Measurements from ENCODE around the gene TMEM87B.

Gene TMEM87B

DNA sequence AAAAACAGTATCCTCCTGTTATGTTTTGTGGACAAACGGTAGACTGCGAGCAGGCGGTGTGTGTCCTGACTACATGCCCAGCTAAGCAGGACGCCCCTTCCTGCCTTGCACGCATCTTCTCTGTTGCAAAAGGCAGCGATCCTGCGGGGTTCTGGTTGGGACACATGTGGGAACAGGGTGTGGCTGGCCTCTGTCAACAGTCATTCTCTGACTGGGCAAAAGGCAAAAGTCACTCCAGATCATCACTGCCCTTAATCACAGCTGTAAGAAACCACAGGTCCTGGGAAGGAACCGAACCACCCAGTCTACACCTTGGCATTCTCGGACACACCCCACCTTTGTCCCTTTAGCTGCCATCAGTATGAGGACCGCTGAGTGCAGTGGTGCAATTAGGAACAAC, 44.3 kb upstream of the TMEM87B start:
- Histone ChIP-seq H3K4me3 (replicated peaks; ENCODE audit: low read depth, low read length) (no peak overlapping the region), H3K27me3 (replicated peaks; ENCODE audit: control insufficient read depth, insufficient read depth, low read length) (no peaks in the 10 kb centered on the region), H3K36me3 (ENCODE audit: control insufficient read depth, insufficient read depth, low read length) (no peaks in the 10 kb centered on the region)
- DNase-seq (ENCODE audit: extremely low read depth, insufficient read length), result no peak
- TF ChIP-seq, protein P1, sequence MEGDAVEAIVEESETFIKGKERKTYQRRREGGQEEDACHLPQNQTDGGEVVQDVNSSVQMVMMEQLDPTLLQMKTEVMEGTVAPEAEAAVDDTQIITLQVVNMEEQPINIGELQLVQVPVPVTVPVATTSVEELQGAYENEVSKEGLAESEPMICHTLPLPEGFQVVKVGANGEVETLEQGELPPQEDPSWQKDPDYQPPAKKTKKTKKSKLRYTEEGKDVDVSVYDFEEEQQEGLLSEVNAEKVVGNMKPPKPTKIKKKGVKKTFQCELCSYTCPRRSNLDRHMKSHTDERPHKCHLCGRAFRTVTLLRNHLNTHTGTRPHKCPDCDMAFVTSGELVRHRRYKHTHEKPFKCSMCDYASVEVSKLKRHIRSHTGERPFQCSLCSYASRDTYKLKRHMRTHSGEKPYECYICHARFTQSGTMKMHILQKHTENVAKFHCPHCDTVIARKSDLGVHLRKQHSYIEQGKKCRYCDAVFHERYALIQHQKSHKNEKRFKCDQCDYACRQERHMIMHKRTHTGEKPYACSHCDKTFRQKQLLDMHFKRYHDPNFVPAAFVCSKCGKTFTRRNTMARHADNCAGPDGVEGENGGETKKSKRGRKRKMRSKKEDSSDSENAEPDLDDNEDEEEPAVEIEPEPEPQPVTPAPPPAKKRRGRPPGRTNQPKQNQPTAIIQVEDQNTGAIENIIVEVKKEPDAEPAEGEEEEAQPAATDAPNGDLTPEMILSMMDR (IDR thresholded peaks at IDR 0.05; ENCODE audit: insufficient read depth, low read length, poor library complexity, severe bottlenecking), result no peak

DNA sequence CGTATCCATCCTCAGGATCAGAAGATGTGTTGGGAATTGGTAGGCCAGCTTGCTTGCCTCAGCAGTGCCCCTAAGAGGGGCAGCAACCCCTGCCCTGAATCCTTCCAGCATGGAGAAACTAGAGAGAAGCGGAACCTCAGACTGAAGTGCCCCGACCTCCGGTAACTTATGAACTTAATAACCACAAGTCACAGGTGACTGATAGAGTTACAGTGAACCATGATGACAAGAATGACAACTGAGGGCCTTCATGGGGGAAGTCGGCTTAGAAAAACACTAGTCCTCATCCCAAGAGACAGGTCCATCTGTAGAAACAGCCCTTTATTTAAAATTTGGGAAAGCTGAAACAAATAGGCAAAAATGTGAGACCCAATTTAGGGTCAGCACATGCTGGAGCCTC, 42.5 kb upstream of the TMEM87B start:
- TF ChIP-seq, protein P1 (IDR thresholded peaks at IDR 0.05; ENCODE audit: insufficient read depth, low read length, poor library complexity, severe bottlenecking), result no peak
- no peak overlapping the region for H3K4me3 ChIP-seq (replicated peaks; ENCODE audit: low read depth, low read length)
- H3K27me3 ChIP-seq (replicated peaks; ENCODE audit: control insufficient read depth, insufficient read depth, low read length), result no peaks in the 10 kb centered on the region
- H3K36me3 ChIP-seq (ENCODE audit: control insufficient read depth, insufficient read depth, low read length), result no peaks in the 10 kb centered on the region
- no peak for DNase-seq (ENCODE audit: extremely low read depth, insufficient read length)

- Histone ChIP-seq H3K4me3 (replicated peaks; ENCODE audit: low read depth, low read length) (no peak overlapping the region), H3K27me3 (replicated peaks; ENCODE audit: control insufficient read depth, insufficient read depth, low read length) (no peaks in the 10 kb centered on the region), H3K36me3 (ENCODE audit: control insufficient read depth, insufficient read depth, low read length) (no peaks in the 10 kb centered on the region)
- TF ChIP-seq, protein P1 (IDR thresholded peaks at IDR 0.05; ENCODE audit: insufficient read depth, low read length, poor library complexity, severe bottlenecking), result no peak
- no peak for DNase-seq (ENCODE audit: extremely low read depth, insufficient read length)
Observed at GRCh38 chr2:112018846-112019245, 36.2 kb upstream of the TMEM87B start.

DNA sequence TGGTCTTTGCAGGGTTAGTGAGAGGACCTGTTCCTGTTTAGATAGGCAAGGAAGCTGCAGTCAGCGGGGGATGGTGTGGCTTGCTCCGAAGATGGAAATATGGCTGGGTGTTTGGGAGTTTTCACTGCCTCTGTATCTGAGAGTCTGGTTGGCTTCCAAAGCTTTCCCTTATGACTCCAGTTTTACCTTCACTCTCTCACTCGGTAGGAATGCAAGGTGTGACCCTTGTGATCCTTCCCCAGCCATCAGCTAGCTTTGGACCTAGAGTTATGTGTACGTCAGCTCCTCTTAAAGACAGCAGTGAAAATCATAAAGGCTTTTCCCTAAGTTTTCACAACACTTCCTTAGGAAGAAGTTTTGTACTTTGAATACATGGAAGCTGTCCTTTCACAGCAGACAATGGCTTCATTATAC, 35.5 kb upstream of the TMEM87B start:
- TF ChIP-seq, protein P1 (IDR thresholded peaks at IDR 0.05; ENCODE audit: insufficient read depth, low read length, poor library complexity, severe bottlenecking), result no peak
- Histone ChIP-seq H3K27me3 (replicated peaks; ENCODE audit: control insufficient read depth, insufficient read depth, low read length) (no peaks in the 10 kb centered on the region), H3K4me3 (replicated peaks; ENCODE audit: low read depth, low read length) (no peak overlapping the region), H3K36me3 (ENCODE audit: control insufficient read depth, insufficient read depth, low read length) (no peaks in the 10 kb centered on the region)
- no peak for DNase-seq (ENCODE audit: extremely low read depth, insufficient read length)

DNA sequence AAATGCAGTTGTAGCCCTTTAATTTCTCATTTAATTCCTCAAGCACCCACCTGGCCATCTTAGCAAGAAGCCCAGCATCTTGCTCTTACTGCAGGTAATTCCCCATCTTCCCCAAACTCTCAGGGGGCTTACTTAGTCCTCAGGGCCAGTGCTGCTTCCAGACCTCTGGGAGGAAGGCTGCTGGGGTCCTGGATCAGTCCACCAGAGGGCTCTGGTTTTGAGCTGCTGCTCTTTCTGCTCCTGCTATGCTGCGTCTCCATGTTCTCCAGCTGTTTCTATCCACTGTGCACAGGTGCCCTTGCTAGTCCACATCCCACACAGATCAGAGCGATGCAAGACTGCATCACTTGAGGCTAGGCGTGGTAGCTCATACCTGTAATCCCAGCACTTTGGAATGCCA, 34.5 kb upstream of the TMEM87B start:
- no peaks in the 10 kb centered on the region for H3K36me3 ChIP-seq (ENCODE audit: control insufficient read depth, insufficient read depth, low read length)
- no peak overlapping the region for H3K4me3 ChIP-seq (replicated peaks; ENCODE audit: low read depth, low read length)
- TF ChIP-seq, protein P1 (IDR thresholded peaks at IDR 0.05; ENCODE audit: insufficient read depth, low read length, poor library complexity, severe bottlenecking), result peak; percentile 14
- no peak for DNase-seq (ENCODE audit: extremely low read depth, insufficient read length)
- H3K27me3 ChIP-seq (replicated peaks; ENCODE audit: control insufficient read depth, insufficient read depth, low read length), result no peaks in the 10 kb centered on the region

GRCh38 chr2:112021290-112021689, 33.8 kb upstream of the TMEM87B start:
- TF ChIP-seq, protein P1 (IDR thresholded peaks at IDR 0.05; ENCODE audit: insufficient read depth, low read length, poor library complexity, severe bottlenecking), result no peak

More at GRCh38 chr2:112021290-112021689, 33.8 kb upstream of the TMEM87B start:
- no peak for DNase-seq (ENCODE audit: extremely low read depth, insufficient read length)
- H3K36me3 ChIP-seq (ENCODE audit: control insufficient read depth, insufficient read depth, low read length), result no peaks in the 10 kb centered on the region
- H3K27me3 ChIP-seq (replicated peaks; ENCODE audit: control insufficient read depth, insufficient read depth, low read length), result no peaks in the 10 kb centered on the region
- no peak overlapping the region for H3K4me3 ChIP-seq (replicated peaks; ENCODE audit: low read depth, low read length)
